A549 (cell line): ENCODE data around the gene IRF1. TPM values are rescaled to one million over a fixed set of nuclear protein-coding genes. Genes with fewer than 3 reads are reported as not detected.
A peak's percentile ranks its signal among the peaks of the same experiment; 100 is the strongest.

Experiments used
- ATAC-seq, 2 experiments: fragments of 200-7000 bp in 1 of 2; fragments of >200 bp in 1 of 2; cut with Nextera tagmentation in 1 of 2; cut with Tn5 transposase in 1 of 2; 3 replicates each; pipeline versions ENCODE4 v1.8.0 to v1.9.1; 2018 to 2020; ENCODE audit warnings: mild to moderate bottlenecking in 1 of 2, moderate library complexity in 1 of 2
- CTCF ChIA-PET: fragments of 300-600 bp; sonication (Branson Sonifier 250); formaldehyde crosslinking; extraction: SDS; loops from one replicate; lab custom pipeline; 2021; ENCODE audit warnings: antibody characterized with exemption, inconsistent platforms; lab: Yijun Ruan, JAX
- POLR2A ChIA-PET: fragments of 350-600 bp; formaldehyde crosslinking; extraction: SDS; loops from one replicate; lab custom pipeline; 2021; ENCODE audit warnings: antibody characterized with exemption, inconsistent platforms; lab: Yijun Ruan, JAX
- DNase-seq, 2 experiments: peaks; one replicate each; pipeline versions ENCODE4 v3.0.0 to v3.0.0-alpha.2; 2011 to 2016; ENCODE audit warnings: low read depth in 1 of 2, low spot score in 1 of 2
- FAIRE-seq: peaks from 2 replicates; lab custom pipeline; 2011; peaks lifted over from hg19 to GRCh38; lab: Jason Lieb, UNC
- H3K27ac ChIP-seq, 2 experiments: fragments of >200 bp; sonication (Bioruptor Twin); formaldehyde crosslinking; 3 replicates each; pipeline ENCODE4 v1.5.1; 2016 to 2017
- H3K4me1 ChIP-seq: fragments of >200 bp; sonication (Bioruptor Twin); formaldehyde crosslinking; 3 replicates; pipeline ENCODE4 v1.6.1; 2016
- H3K4me2 ChIP-seq: fragments of >200 bp; sonication (Bioruptor Twin); formaldehyde crosslinking; 3 replicates; pipeline ENCODE4 v1.6.1; 2016
- H3K4me3 ChIP-seq: fragments of >200 bp; sonication (Bioruptor Twin); formaldehyde crosslinking; 3 replicates; pipeline ENCODE4 v1.5.1; 2016
- H3K9me3 ChIP-seq: fragments of >200 bp; sonication (Bioruptor Twin); formaldehyde crosslinking; 3 replicates; pipeline ENCODE4 v1.6.1; 2016
- CBX8 ChIP-seq: fragments of 200-600 bp; sonication (generic); IDR thresholded peaks from 2 replicates; pipeline ENCODE4 v1.6.1; 2016
- CEBPB ChIP-seq, 2 experiments: fragments of >200 bp in 1 of 2; sonication (Bioruptor Twin) in 1 of 2; formaldehyde crosslinking in 1 of 2; IDR thresholded peaks; 2 replicates each; pipeline ENCODE4 v1.6.1; 2012 to 2016
- EHF ChIP-seq: fragments of 250-450 bp; sonication (Bioruptor Pico); IDR thresholded peaks from 2 replicates; pipeline ENCODE4 v1.5.0; 2020; ENCODE audit warnings: mild to moderate bottlenecking
- ELK1 ChIP-seq: fragments of 150-350 bp; IDR thresholded peaks from 2 replicates; pipeline ENCODE4 v1.6.1; 2014; ENCODE audit warnings: low read depth, mild to moderate bottlenecking, low read length
- FOSB ChIP-seq: fragments of 250-450 bp; sonication (Bioruptor Pico); IDR thresholded peaks from 2 replicates; pipeline ENCODE4 v1.5.0; 2020; ENCODE audit warnings: mild to moderate bottlenecking, moderate library complexity
- FOXS1 ChIP-seq: fragments of 250-450 bp; sonication (Bioruptor Pico); IDR thresholded peaks from 2 replicates; pipeline ENCODE4 v1.5.0; 2020; ENCODE audit warnings: mild to moderate bottlenecking, moderate library complexity
- HES2 ChIP-seq: fragments of >200 bp; sonication (Bioruptor Twin); formaldehyde crosslinking; IDR thresholded peaks from 2 replicates; pipeline ENCODE4 v1.6.1; 2016
- HOXA7 ChIP-seq: fragments of 250-450 bp; sonication (Bioruptor Pico); IDR thresholded peaks from 2 replicates; pipeline ENCODE4 v1.5.0; 2020; ENCODE audit warnings: mild to moderate bottlenecking, moderate library complexity
- HOXB13 ChIP-seq: fragments of 250-450 bp; sonication (Bioruptor Pico); IDR thresholded peaks from 2 replicates; pipeline ENCODE4 v1.5.0; 2020; ENCODE audit warnings: low read depth, mild to moderate bottlenecking, moderate library complexity
- HOXB5 ChIP-seq: fragments of 250-450 bp; sonication (Bioruptor Pico); IDR thresholded peaks from 2 replicates; pipeline ENCODE4 v1.5.0; 2020; ENCODE audit warnings: mild to moderate bottlenecking, moderate library complexity
- KDM1A ChIP-seq: fragments of 200-600 bp; sonication (generic); IDR thresholded peaks from 2 replicates; pipeline ENCODE4 v1.6.1; 2016; ENCODE audit warnings: low read depth, mild to moderate bottlenecking
- MYC ChIP-seq: IDR thresholded peaks from 2 replicates; pipeline ENCODE4 v1.6.1; 2012; ENCODE audit warnings: mild to moderate bottlenecking, inconsistent platforms, low read length, improper control_type of control experiment, borderline replicate concordance
- RAD21 ChIP-seq, 2 experiments: fragments of >200 bp in 1 of 2; sonication (Bioruptor Twin) in 1 of 2; formaldehyde crosslinking in 1 of 2; IDR thresholded peaks in 1 of 2; conservative IDR thresholded peaks in 1 of 2; 2 replicates in 1 of 2; 3 replicates in 1 of 2; pipeline ENCODE4 v1.6.1; 2012 to 2018; ENCODE audit warnings: inconsistent platforms in 1 of 2
- RARB ChIP-seq: fragments of 250-450 bp; sonication (Bioruptor Pico); IDR thresholded peaks from 2 replicates; pipeline ENCODE4 v1.8.0; 2021; ENCODE audit warnings: mild to moderate bottlenecking, moderate library complexity
- RFX5 ChIP-seq: fragments of 450-650 bp; IDR thresholded peaks from 2 replicates; pipeline ENCODE4 v1.7.1; 2014; ENCODE audit warnings: antibody characterized with exemption, mild to moderate bottlenecking, moderate library complexity
- SMC3 ChIP-seq: fragments of >200 bp; sonication (Bioruptor Twin); formaldehyde crosslinking; IDR thresholded peaks from 3 replicates; pipeline ENCODE4 v1.6.1; 2018; ENCODE audit warnings: inconsistent platforms
- TFCP2L1 ChIP-seq: fragments of 250-450 bp; sonication (Bioruptor Pico); IDR thresholded peaks from 2 replicates; pipeline ENCODE4 v1.5.0; 2021; ENCODE audit warnings: mild to moderate bottlenecking
- ZFP36 ChIP-seq: fragments of 450-650 bp; IDR thresholded peaks from 2 replicates; pipeline ENCODE4 v1.6.1; 2014; ENCODE audit warnings: borderline replicate concordance; ENCODE audit not compliant: partially characterized antibody
- WGBS: methylation state at CpG from one replicate; pipeline ENCODE4 v1.1.6; 2017; ENCODE audit errors: missing lambda C conversion rate; 5-methylcytosine and 5-hydroxymethylcytosine counted together
- polyA plus RNA-seq, 4 experiments: library from polyadenylated mRNA; depleted of rRNA in 3 of 4; stranded (reverse); fragments of >200 nt; fragmentation: RNase III in 1 of 4; extraction: RNeasy Plus Mini Kit Qiagen cat#74134 plus additional on column Dnase treatment in 1 of 4; gene quantifications; 2 replicates in 3 of 4; 3 replicates in 1 of 4; pipeline ENCODE4 v1.2.3, GENCODE V29; 2011 to 2017
- TF ChIP-seq, protein P1 (sequence below): fragments of 200-600 bp; sonication (generic); IDR thresholded peaks from 2 replicates; pipeline ENCODE4 v1.6.1; 2016; ENCODE audit warnings: antibody characterized with exemption, mild to moderate bottlenecking, moderate library complexity
- TF ChIP-seq, protein P2 (sequence below): fragments of >200 bp; sonication (Bioruptor Twin); formaldehyde crosslinking; IDR thresholded peaks from 3 replicates; pipeline ENCODE4 v1.5.1; 2016

IRF1 gene
- polyA plus RNA-seq, 2 of the 4 experiments (the other 2 are of a cell fraction) = 10.9 to 13.3 TPM

DNA sequence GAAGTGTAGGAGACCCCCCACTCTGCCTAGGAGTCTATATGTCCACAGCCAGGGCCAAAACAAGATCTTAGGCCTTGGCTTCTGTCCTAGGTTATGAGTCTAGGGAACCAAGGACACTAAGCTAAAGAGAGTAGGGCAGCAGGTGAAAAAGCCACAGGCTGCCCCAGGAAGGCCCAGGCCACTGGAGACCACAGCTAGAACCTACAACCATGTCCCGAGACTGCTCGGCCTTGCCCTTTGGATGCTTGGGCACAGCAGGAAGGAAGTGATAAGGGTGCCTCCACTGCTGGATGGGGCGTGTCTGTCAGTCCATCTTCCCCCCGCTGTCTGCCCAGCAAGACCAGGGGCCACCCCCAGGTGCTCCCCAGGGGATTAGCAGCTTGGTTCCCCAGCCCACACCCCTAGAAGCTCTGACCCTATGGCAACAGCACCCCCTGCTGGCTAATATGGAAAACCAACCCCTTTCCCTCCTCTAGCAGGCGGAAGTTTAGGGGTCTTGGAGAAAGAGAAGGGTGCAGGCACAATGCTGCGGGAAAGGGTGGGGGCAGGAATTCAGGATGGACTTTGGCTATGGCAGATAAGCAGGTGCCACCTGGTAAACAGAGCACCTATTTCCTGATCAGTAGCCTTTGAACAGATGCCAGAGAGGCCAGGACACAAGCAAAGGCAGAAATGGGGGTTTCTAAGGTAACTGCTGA lies 10.5 kb upstream of the IRF1 start:
- H3K27ac ChIP-seq = peak overlapping the region; percentile 37 to 97; a peak in 4 of 6 replicates
- peak in 1 of 2 experiments; percentile 29; a peak in 3 of 6 replicates for ATAC-seq
- TF ChIP-seq HOXB5 (CRISPR knock-in tag) = no peak
- TF ChIP-seq HOXA7 = no peak
- no peak for TF ChIP-seq FOXS1 (CRISPR knock-in tag)
- no peak for TF ChIP-seq EHF (CRISPR knock-in tag)
- no peak for TF ChIP-seq RFX5
- peak; percentile 89 for TF ChIP-seq SMC3
- TF ChIP-seq, protein P1, sequence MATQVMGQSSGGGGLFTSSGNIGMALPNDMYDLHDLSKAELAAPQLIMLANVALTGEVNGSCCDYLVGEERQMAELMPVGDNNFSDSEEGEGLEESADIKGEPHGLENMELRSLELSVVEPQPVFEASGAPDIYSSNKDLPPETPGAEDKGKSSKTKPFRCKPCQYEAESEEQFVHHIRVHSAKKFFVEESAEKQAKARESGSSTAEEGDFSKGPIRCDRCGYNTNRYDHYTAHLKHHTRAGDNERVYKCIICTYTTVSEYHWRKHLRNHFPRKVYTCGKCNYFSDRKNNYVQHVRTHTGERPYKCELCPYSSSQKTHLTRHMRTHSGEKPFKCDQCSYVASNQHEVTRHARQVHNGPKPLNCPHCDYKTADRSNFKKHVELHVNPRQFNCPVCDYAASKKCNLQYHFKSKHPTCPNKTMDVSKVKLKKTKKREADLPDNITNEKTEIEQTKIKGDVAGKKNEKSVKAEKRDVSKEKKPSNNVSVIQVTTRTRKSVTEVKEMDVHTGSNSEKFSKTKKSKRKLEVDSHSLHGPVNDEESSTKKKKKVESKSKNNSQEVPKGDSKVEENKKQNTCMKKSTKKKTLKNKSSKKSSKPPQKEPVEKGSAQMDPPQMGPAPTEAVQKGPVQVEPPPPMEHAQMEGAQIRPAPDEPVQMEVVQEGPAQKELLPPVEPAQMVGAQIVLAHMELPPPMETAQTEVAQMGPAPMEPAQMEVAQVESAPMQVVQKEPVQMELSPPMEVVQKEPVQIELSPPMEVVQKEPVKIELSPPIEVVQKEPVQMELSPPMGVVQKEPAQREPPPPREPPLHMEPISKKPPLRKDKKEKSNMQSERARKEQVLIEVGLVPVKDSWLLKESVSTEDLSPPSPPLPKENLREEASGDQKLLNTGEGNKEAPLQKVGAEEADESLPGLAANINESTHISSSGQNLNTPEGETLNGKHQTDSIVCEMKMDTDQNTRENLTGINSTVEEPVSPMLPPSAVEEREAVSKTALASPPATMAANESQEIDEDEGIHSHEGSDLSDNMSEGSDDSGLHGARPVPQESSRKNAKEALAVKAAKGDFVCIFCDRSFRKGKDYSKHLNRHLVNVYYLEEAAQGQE = no peak
- TF ChIP-seq ZFP36 = no peak
- TF ChIP-seq RAD21 (conservative IDR thresholded peaks at IDR 0.05 in 1 of 2, IDR thresholded peaks at IDR 0.05 in 1 of 2) = peak; percentile 94 to 96
- no peak for TF ChIP-seq KDM1A
- no peak for TF ChIP-seq CBX8
- no peak for TF ChIP-seq FOSB (CRISPR knock-in tag)
- TF ChIP-seq HES2 = no peak
- TF ChIP-seq CEBPB (IDR thresholded peaks at IDR 0.05) = no peak
- no peak for TF ChIP-seq MYC
- TF ChIP-seq, protein P2, sequence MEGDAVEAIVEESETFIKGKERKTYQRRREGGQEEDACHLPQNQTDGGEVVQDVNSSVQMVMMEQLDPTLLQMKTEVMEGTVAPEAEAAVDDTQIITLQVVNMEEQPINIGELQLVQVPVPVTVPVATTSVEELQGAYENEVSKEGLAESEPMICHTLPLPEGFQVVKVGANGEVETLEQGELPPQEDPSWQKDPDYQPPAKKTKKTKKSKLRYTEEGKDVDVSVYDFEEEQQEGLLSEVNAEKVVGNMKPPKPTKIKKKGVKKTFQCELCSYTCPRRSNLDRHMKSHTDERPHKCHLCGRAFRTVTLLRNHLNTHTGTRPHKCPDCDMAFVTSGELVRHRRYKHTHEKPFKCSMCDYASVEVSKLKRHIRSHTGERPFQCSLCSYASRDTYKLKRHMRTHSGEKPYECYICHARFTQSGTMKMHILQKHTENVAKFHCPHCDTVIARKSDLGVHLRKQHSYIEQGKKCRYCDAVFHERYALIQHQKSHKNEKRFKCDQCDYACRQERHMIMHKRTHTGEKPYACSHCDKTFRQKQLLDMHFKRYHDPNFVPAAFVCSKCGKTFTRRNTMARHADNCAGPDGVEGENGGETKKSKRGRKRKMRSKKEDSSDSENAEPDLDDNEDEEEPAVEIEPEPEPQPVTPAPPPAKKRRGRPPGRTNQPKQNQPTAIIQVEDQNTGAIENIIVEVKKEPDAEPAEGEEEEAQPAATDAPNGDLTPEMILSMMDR = peak; percentile 89
- TF ChIP-seq HOXB13 = no peak
- TF ChIP-seq RARB = no peak
- TF ChIP-seq TFCP2L1 (CRISPR knock-in tag) = no peak
- TF ChIP-seq ELK1 = no peak
- TF ChIP-seq, all 56 proteins: peak for 3
- WGBS = 43% methylated on average over 6 of the region's 6 CpGs
- no peaks in the 10 kb centered on the region for H3K9me3 ChIP-seq
- CTCF ChIA-PET = interaction anchor here (0.7 to 12.9 kb wide), 36 partner anchors 9 to 436 kb away, joined by 3 to 217 read pairs (median 6); partner anchors contain the start of genes IRF1, SHROOM1 and SLC22A5
- FAIRE-seq = no peak
- POLR2A ChIA-PET = interaction anchor here (1.3 kb wide), 1 partner anchor 113 kb away, joined by 3 read pairs; no protein-coding TSS in a partner anchor
- H3K4me3 ChIP-seq = no peak overlapping the region
- peak; percentile 51 to 71 for DNase-seq
- no peak overlapping the region for H3K4me2 ChIP-seq
- peaks cover 41% of the 10 kb centered on the region for H3K4me1 ChIP-seq
